K562 (cell line): Measurements from ENCODE around the gene HIRIP3. TPM values are rescaled to one million over a fixed set of nuclear protein-coding genes. Genes with fewer than 3 reads are reported as not detected.

Experiments
- CC2D1A ChIP-seq: fragments of 450-650 bp; IDR thresholded peaks from 2 replicates; pipeline ENCODE4 v1.6.1; 2017; ENCODE audit warnings: mild to moderate bottlenecking
- HCFC1 ChIP-seq: IDR thresholded peaks from 2 replicates; pipeline ENCODE4 v1.6.1; 2012; ENCODE audit warnings: low read depth, low read length, improper control_type of control experiment
- ILK ChIP-seq: fragments of 450-650 bp; IDR thresholded peaks from 2 replicates; pipeline ENCODE4 v1.6.1; 2016; ENCODE audit warnings: missing genetic modification characterization, low read depth, mild to moderate bottlenecking, missing compliant biosample characterization, moderate library complexity, borderline replicate concordance
- MAZ ChIP-seq, 2 experiments: fragments of 450-650 bp in 1 of 2; sonication (generic) in 1 of 2; formaldehyde crosslinking; IDR thresholded peaks in 1 of 2; conservative IDR thresholded peaks in 1 of 2; 2 replicates each; pipeline versions ENCODE4 v1.4.0 to v1.5.0; 2020; ENCODE audit warnings: mild to moderate bottlenecking in 1 of 2, missing genetic modification reagents in 1 of 2
- RAD21 ChIP-seq, 2 experiments: fragments of 250-450 bp in 1 of 2; fragments of 450-650 bp in 1 of 2; sonication (Bioruptor Pico) in 1 of 2; formaldehyde crosslinking in 1 of 2; IDR thresholded peaks in 1 of 2; conservative IDR thresholded peaks in 1 of 2; 2 replicates each; pipeline versions ENCODE4 v1.4.0 to v1.8.0; 2020 to 2022; ENCODE audit warnings: mild to moderate bottlenecking in 2 of 2, moderate library complexity in 1 of 2
- RB1 ChIP-seq: fragments of 450-650 bp; IDR thresholded peaks from 2 replicates; pipeline ENCODE4 v1.6.1; 2017; ENCODE audit warnings: low read depth, mild to moderate bottlenecking
- SMARCA5 ChIP-seq: fragments of 450-650 bp; IDR thresholded peaks from 2 replicates; pipeline ENCODE4 v1.6.1; 2016
- STAG1 ChIP-seq: sonication (generic); formaldehyde crosslinking; IDR thresholded peaks from 2 replicates; pipeline ENCODE4 v1.5.0; 2020; ENCODE audit warnings: missing genetic modification reagents, borderline replicate concordance
- ZNF384 ChIP-seq: IDR thresholded peaks from 2 replicates; pipeline ENCODE4 v1.6.1; 2012; ENCODE audit warnings: low read depth, low read length, improper control_type of control experiment
- polyA plus RNA-seq, 8 experiments: library from polyadenylated mRNA; depleted of rRNA in 4 of 8; stranded (reverse) in 5 of 8; unstranded in 3 of 8; fragments of >200 nt; fragmentation: Nextera tagmentation in 2 of 8; fragmentation: Illumina TruSeq in 1 of 8; extraction: Ambion mirVana in 2 of 8; extraction: Trizol in 1 of 8; gene quantifications; 2 replicates each; pipeline versions ENCODE4 v1.2.1 to v1.2.3, GENCODE V29; 2011 to 2014; ENCODE audit warnings: inconsistent platforms in 1 of 8, missing spikeins in 1 of 8
- total RNA-seq, 7 experiments: library from RNA; depleted of rRNA in 6 of 7; stranded (reverse); fragments of >200 nt in 6 of 7; fragmentation: Illumina TruSeq in 2 of 7; extraction: Trizol in 2 of 7; gene quantifications; 2 replicates each; pipeline versions ENCODE4 v1.2.1 to v1.2.3, GENCODE V29; 2011 to 2021; ENCODE audit warnings: low replicate concordance in 1 of 7
- TF ChIP-seq, protein P1 (sequence below): fragments of 450-650 bp; formaldehyde crosslinking; IDR thresholded peaks from 2 replicates; pipeline ENCODE4 v1.4.0; 2020; ENCODE audit warnings: mild to moderate bottlenecking, moderate library complexity
- TF ChIP-seq, protein P2 (sequence below), 3 experiments: IDR thresholded peaks in 2 of 3; conservative IDR thresholded peaks in 1 of 3; 2 replicates each; pipeline ENCODE4 v1.5.1; 2011 to 2012; ENCODE audit warnings: low read length in 3 of 3, mild to moderate bottlenecking in 3 of 3, control low read depth in 2 of 3, improper control_type of control experiment in 1 of 3, inconsistent platforms in 1 of 3, low read depth in 1 of 3, mixed read lengths in 1 of 3, moderate library complexity in 1 of 3; ENCODE audit not compliant: insufficient read depth in 2 of 3
- TF ChIP-seq, protein P3 (sequence below): fragments of 150-350 bp; conservative IDR thresholded peaks from 2 replicates; pipeline ENCODE4 v1.6.1; 2014; ENCODE audit warnings: low read length
- TF ChIP-seq, protein P4 (sequence below): IDR thresholded peaks from 2 replicates; pipeline ENCODE4 v1.6.1; 2016; ENCODE audit warnings: missing genetic modification characterization, missing compliant biosample characterization
- TF ChIP-seq, protein P5 (sequence below): fragments of 200-400 bp; formaldehyde crosslinking; IDR thresholded peaks from 2 replicates; pipeline ENCODE4 v1.6.1; 2017; ENCODE audit warnings: mild to moderate bottlenecking, low read depth, low read length, moderate library complexity

The HIRIP3 gene
- total and polyA plus RNA-seq, 9 of the 15 experiments (the other 6 are each of a cell fraction or from before 2014, with no cell fraction given), result 3.3 to 38.2 (median 18.2) TPM

DNA sequence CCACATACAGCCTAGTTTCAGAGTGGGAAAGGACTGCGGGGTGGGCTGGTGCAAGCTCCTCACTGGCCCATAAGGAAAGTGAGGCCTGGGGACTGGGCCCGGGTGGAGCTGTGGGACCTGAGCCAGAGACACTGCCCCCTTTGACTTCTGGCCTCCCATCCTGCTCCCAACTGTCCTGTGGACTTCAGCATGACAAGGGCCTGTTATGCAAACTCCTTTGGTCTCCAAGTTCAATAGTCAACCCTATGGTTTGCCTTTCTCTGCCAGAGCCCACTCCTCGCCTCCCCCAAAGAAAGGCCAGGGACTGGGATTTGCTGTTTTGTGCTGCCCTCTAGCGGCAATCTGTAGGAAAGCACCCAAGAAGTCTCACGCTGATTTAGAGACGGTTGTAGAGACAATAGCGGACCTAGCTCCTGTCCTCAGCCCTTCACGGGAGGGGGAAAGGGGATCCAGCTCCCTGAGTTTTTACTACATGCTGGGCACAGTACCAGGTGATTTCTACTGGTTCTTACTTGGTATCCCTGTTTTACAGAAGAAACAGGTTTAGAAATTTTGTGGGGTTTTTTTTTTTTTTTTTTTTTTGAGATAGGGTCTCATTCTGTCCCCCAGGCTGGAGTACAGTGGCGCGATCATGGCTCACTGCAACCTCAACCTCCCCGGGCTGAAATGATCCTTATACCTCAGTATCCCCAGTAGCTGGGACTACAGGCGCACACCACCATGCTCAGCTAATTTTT is 36.8 kb upstream of the HIRIP3 start (continued):
- 0 out of 4 replicates have a peak, but pooled peaks of 1 of the 2 experiments have one; percentile 22 for TF ChIP-seq MAZ (CRISPR knock-in tag; conservative IDR thresholded peaks at IDR 0.05 in 1 of 2, IDR thresholded peaks at IDR 0.05 in 1 of 2)
- TF ChIP-seq, protein P1, sequence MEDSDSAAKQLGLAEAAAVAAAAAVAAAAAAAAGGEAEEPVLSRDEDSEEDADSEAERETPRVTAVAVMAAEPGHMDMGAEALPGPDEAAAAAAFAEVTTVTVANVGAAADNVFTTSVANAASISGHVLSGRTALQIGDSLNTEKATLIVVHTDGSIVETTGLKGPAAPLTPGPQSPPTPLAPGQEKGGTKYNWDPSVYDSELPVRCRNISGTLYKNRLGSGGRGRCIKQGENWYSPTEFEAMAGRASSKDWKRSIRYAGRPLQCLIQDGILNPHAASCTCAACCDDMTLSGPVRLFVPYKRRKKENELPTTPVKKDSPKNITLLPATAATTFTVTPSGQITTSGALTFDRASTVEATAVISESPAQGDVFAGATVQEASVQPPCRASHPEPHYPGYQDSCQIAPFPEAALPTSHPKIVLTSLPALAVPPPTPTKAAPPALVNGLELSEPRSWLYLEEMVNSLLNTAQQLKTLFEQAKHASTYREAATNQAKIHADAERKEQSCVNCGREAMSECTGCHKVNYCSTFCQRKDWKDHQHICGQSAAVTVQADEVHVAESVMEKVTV, result peak; percentile 42; the same call in 1 of the 2 replicates
- TF ChIP-seq ZNF384, result peak; percentile 45; the same call in 1 of the 2 replicates
- TF ChIP-seq, protein P2, sequence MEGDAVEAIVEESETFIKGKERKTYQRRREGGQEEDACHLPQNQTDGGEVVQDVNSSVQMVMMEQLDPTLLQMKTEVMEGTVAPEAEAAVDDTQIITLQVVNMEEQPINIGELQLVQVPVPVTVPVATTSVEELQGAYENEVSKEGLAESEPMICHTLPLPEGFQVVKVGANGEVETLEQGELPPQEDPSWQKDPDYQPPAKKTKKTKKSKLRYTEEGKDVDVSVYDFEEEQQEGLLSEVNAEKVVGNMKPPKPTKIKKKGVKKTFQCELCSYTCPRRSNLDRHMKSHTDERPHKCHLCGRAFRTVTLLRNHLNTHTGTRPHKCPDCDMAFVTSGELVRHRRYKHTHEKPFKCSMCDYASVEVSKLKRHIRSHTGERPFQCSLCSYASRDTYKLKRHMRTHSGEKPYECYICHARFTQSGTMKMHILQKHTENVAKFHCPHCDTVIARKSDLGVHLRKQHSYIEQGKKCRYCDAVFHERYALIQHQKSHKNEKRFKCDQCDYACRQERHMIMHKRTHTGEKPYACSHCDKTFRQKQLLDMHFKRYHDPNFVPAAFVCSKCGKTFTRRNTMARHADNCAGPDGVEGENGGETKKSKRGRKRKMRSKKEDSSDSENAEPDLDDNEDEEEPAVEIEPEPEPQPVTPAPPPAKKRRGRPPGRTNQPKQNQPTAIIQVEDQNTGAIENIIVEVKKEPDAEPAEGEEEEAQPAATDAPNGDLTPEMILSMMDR (IDR thresholded peaks at IDR 0.05 in 2 of 3, conservative IDR thresholded peaks at IDR 0.05 in 1 of 3; ENCODE audit: insufficient read depth in 2 of 3, low read depth in 1 of 3, low read length in 3 of 3), result peak; percentile 83 to 94 (median 91)
- peak; percentile 71 for TF ChIP-seq RB1
- TF ChIP-seq SMARCA5, result no peak
- TF ChIP-seq, protein P3, sequence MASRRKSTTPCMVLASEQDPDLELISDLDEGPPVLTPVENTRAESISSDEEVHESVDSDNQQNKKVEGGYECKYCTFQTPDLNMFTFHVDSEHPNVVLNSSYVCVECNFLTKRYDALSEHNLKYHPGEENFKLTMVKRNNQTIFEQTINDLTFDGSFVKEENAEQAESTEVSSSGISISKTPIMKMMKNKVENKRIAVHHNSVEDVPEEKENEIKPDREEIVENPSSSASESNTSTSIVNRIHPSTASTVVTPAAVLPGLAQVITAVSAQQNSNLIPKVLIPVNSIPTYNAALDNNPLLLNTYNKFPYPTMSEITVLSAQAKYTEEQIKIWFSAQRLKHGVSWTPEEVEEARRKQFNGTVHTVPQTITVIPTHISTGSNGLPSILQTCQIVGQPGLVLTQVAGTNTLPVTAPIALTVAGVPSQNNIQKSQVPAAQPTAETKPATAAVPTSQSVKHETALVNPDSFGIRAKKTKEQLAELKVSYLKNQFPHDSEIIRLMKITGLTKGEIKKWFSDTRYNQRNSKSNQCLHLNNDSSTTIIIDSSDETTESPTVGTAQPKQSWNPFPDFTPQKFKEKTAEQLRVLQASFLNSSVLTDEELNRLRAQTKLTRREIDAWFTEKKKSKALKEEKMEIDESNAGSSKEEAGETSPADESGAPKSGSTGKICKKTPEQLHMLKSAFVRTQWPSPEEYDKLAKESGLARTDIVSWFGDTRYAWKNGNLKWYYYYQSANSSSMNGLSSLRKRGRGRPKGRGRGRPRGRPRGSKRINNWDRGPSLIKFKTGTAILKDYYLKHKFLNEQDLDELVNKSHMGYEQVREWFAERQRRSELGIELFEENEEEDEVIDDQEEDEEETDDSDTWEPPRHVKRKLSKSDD, result 0 out of 2 replicates have a peak, but pooled peaks have one; percentile 65
- peak; percentile 88; the same call in 1 of the 2 replicates for TF ChIP-seq STAG1 (CRISPR knock-in tag)
- TF ChIP-seq, protein P4, sequence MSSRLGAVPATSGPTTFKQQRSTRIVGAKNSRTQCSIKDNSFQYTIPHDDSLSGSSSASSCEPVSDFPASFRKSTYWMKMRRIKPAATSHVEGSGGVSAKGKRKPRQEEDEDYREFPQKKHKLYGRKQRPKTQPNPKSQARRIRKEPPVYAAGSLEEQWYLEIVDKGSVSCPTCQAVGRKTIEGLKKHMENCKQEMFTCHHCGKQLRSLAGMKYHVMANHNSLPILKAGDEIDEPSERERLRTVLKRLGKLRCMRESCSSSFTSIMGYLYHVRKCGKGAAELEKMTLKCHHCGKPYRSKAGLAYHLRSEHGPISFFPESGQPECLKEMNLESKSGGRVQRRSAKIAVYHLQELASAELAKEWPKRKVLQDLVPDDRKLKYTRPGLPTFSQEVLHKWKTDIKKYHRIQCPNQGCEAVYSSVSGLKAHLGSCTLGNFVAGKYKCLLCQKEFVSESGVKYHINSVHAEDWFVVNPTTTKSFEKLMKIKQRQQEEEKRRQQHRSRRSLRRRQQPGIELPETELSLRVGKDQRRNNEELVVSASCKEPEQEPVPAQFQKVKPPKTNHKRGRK (tag), result no peak
- TF ChIP-seq, protein P5, sequence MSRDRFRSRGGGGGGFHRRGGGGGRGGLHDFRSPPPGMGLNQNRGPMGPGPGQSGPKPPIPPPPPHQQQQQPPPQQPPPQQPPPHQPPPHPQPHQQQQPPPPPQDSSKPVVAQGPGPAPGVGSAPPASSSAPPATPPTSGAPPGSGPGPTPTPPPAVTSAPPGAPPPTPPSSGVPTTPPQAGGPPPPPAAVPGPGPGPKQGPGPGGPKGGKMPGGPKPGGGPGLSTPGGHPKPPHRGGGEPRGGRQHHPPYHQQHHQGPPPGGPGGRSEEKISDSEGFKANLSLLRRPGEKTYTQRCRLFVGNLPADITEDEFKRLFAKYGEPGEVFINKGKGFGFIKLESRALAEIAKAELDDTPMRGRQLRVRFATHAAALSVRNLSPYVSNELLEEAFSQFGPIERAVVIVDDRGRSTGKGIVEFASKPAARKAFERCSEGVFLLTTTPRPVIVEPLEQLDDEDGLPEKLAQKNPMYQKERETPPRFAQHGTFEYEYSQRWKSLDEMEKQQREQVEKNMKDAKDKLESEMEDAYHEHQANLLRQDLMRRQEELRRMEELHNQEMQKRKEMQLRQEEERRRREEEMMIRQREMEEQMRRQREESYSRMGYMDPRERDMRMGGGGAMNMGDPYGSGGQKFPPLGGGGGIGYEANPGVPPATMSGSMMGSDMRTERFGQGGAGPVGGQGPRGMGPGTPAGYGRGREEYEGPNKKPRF, result no peak
- TF ChIP-seq HCFC1, result 0 out of 2 replicates have a peak, but pooled peaks have one; percentile 21
- 0 out of 2 replicates have a peak, but pooled peaks have one; percentile 47 for TF ChIP-seq CC2D1A
- TF ChIP-seq RAD21 (CRISPR knock-in tag; conservative IDR thresholded peaks at IDR 0.05 in 1 of 2, IDR thresholded peaks at IDR 0.05 in 1 of 2), result peak; percentile 64 to 90
- TF ChIP-seq ILK (tag), result no peak
